Measurements from ENCODE around the gene AKT1S1. TPM values are rescaled to one million over a fixed set of nuclear protein-coding genes. Genes with fewer than 3 reads are reported as not detected.

Gene AKT1S1
- total RNA-seq, 4 donors from 2014 or later: 23.8 to 56.8 (median 43.4) TPM

GRCh38 chr19:49918089-49918488 lies 40.9 kb upstream of the AKT1S1 start:
- peaks cover 0 to 13% of the 10 kb centered on the region in 2 donors for H3K36me3 ChIP-seq
- no peaks in the 10 kb centered on the region for H3K9me3 ChIP-seq
- H3K4me1 ChIP-seq: no peaks in the 10 kb centered on the region
- no peak overlapping the region for H3K4me3 ChIP-seq
- H3K27ac ChIP-seq: peak overlapping the region in 1 of 4 donors; percentile 18
- no peaks in the 10 kb centered on the region for H3K27me3 ChIP-seq
- TF ChIP-seq POLR2A (IDR thresholded peaks at IDR 0.05): no peak
- TF ChIP-seq CTCF (IDR thresholded peaks at IDR 0.05 in 4 of 5, conservative IDR thresholded peaks at IDR 0.05 in 1 of 5): no peak
- in situ Hi-C loops (cut with MboI; ENCODE audit: low sequenced_read_pairs in 4 of 4) (no loop called here), intact Hi-C loops (cut with DNase I; ENCODE audit: low total_unique reads) (no loop called here)
- ATAC-seq (no peak), DNase-seq (no peak)

- Histone ChIP-seq H3K9me3 (no peaks in the 10 kb centered on the region), H3K4me3 (no peak overlapping the region), H3K4me1 (no peaks in the 10 kb centered on the region), H3K36me3 (peaks cover 0 to 20% of the 10 kb centered on the region in 2 donors), H3K27me3 (no peaks in the 10 kb centered on the region), H3K27ac (peak overlapping the region in 1 of 4 donors; percentile 18)
- in situ Hi-C loops (cut with MboI; ENCODE audit: low sequenced_read_pairs in 4 of 4) (no loop called here), intact Hi-C loops (cut with DNase I; ENCODE audit: low total_unique reads) (no loop called here)
- DNase-seq: peak in 1 of 2 donors; percentile 39
- ATAC-seq: peak in 1 of 2 donors; percentile 33
- no peak for TF ChIP-seq CTCF (IDR thresholded peaks at IDR 0.05 in 4 of 5, conservative IDR thresholded peaks at IDR 0.05 in 1 of 5)
- no peak for TF ChIP-seq POLR2A (IDR thresholded peaks at IDR 0.05)
These were observed 39.9 kb upstream of the AKT1S1 start for GRCh38 chr19:49916839-49917733.

- no peaks in the 10 kb centered on the region for H3K27me3 ChIP-seq
- in situ Hi-C loops (cut with MboI; ENCODE audit: low sequenced_read_pairs in 4 of 4) (no loop called here), intact Hi-C loops (cut with DNase I; ENCODE audit: low total_unique reads) (no loop called here)
- no peak overlapping the region for H3K4me3 ChIP-seq
- peaks cover 0 to 20% of the 10 kb centered on the region in 2 donors for H3K36me3 ChIP-seq
- no peak for TF ChIP-seq POLR2A (IDR thresholded peaks at IDR 0.05)
- no peak for TF ChIP-seq CTCF (IDR thresholded peaks at IDR 0.05 in 4 of 5, conservative IDR thresholded peaks at IDR 0.05 in 1 of 5)
- no peaks in the 10 kb centered on the region for H3K9me3 ChIP-seq
- H3K27ac ChIP-seq: no peak overlapping the region
- no peak for ATAC-seq
- peaks cover 0 to 4% of the 10 kb centered on the region in 2 donors for H3K4me1 ChIP-seq
- DNase-seq: no peak
These were observed 38.1 kb upstream of the AKT1S1 start for GRCh38 chr19:49915271-49915670.

GRCh38 chr19:49913720-49914119 lies 36.6 kb upstream of the AKT1S1 start:
- no peak for DNase-seq
- peaks cover 0 to 29% of the 10 kb centered on the region in 2 donors for H3K36me3 ChIP-seq
- no peaks in the 10 kb centered on the region for H3K9me3 ChIP-seq
- in situ Hi-C loops (cut with MboI; ENCODE audit: low sequenced_read_pairs in 4 of 4) (no loop called here), intact Hi-C loops (cut with DNase I; ENCODE audit: low total_unique reads) (no loop called here)
- H3K4me3 ChIP-seq: no peak overlapping the region
- no peak for TF ChIP-seq POLR2A (IDR thresholded peaks at IDR 0.05)
- no peak for TF ChIP-seq CTCF (IDR thresholded peaks at IDR 0.05 in 4 of 5, conservative IDR thresholded peaks at IDR 0.05 in 1 of 5)
- H3K27ac ChIP-seq: no peak overlapping the region
- H3K4me1 ChIP-seq: peaks cover 0 to 4% of the 10 kb centered on the region in 2 donors
- no peak for ATAC-seq
- H3K27me3 ChIP-seq: no peaks in the 10 kb centered on the region
